KBM-7 (cell line): ENCODE measurements around the gene TBC1D5.
A peak's percentile ranks its signal among the peaks of the same experiment; 100 is the strongest.

Source experiments
- DNase-seq: peaks from one replicate; pipeline ENCODE4 v3.0.0-alpha.2; 2015
- in situ Hi-C: fragments of 300-500 bp; cut with MboI; formaldehyde crosslinking; loops from 2 replicates; pipeline ENCODE4 v1.14.3; 2020; ENCODE audit warnings: low sequenced_read_pairs, low pct_unique_long_range_greater_than_20kb, mixed read lengths

Gene TBC1D5

DNA sequence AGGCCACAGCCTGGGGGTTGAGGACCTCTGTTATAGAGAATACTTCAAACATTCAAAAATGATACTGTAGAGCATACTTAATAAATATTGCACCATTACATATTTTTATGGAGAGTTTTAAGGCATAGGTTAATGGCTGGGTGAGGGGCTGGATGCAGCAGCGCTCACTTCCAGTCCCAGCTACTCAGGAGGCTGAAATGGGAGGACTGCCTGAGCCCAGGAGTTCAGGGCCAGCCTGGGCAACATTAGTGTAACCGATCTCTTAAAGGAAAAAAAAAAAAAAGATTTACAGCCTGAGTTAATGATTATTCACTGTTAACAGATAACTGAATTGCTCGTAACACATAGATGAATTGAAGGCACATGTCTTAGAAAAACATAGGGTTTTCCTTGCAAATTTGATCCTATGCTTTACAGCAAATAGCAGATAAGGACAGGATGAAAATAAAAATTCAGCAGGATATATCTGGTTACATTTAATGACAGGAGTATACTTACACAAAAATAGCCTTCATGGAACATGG is 282.9 kb downstream of the TBC1D5 start:
- no peak for DNase-seq
- in situ Hi-C loops, result no loop called here

GRCh38 chr3:17456650-17457049 is 285.8 kb downstream of the TBC1D5 start:
- in situ Hi-C loops, result no loop called here

DNA sequence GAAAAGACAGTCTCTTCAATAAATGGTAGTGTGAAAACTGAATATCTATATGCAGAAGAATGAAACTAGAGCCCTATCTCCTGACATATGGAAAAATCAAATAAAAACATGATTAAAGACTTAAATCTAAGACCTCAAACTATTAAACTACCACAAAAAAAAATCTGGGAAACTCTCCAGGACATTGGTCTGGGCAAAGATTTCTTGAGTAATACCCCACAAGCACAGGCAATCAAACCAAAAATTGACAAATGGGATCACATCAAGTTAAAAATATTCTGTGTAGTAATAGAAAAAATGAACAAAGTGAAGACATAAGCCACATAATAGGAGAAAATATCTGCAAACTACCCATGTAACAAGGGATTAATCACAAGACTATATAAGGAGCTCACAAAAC is 286.4 kb downstream of the TBC1D5 start:
- in situ Hi-C loops, result no loop called here
- DNase-seq, result no peak

More at GRCh38 chr3:17456650-17457049, 285.8 kb downstream of the TBC1D5 start:
- DNase-seq, result no peak

DNA sequence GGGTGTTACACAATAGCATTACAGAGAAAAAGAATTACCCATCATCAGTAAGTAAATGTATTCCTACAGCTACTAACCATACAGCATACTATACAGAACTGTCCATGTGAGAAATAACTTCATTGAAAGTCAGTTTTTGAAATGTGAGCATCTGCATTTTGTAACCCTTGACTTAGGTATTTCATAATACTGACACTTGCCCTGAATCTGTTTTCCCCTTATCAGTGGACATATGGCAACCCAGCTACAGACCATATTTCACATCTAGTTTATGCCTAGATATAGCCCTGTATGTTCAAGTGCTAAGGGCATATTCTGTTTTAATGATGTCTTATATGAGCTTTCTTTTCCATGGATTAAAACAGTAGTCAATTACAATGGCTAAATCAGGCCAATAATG is 297.6 kb downstream of the TBC1D5 start:
- in situ Hi-C loops, result no loop called here
- DNase-seq, result no peak

GRCh38 chr3:17443142-17443541 is 299.3 kb downstream of the TBC1D5 start:
- no peak for DNase-seq
- in situ Hi-C loops, result no loop called here

DNA sequence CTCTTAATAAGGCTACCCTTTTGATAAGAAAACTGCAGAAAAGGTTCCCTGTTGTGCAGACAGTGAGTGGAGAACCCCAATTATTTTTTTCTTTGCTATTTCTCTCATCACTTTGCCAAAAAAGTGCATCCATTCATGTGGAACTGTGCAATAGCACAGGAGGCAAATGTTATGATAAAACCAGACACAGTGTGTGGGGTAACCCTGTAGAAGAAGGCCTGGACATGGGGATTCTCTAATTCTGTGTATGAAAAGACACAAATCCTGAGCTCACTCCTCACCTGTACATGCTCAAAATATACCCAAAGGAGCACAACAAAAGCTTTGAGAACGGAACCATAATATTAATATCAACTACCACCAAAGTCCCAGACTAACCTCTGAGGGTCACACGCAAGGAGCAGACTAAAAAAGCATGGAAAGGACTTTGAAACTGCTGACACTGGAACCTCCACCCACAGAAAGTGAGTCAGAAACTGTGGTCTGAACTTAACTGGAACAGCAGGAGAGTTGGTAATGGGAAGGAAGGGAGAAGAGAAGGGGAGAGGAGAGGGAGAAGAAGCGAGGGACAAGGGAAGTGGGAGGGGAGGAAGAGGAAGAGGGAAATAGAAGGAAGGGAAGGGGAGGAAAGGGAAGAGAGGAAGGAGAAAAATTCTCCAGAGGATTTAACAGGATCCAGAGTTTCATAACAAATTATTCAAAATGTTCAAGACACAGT is 299.9 kb downstream of the TBC1D5 start:
- in situ Hi-C loops, result no loop called here
- no peak for DNase-seq

DNA sequence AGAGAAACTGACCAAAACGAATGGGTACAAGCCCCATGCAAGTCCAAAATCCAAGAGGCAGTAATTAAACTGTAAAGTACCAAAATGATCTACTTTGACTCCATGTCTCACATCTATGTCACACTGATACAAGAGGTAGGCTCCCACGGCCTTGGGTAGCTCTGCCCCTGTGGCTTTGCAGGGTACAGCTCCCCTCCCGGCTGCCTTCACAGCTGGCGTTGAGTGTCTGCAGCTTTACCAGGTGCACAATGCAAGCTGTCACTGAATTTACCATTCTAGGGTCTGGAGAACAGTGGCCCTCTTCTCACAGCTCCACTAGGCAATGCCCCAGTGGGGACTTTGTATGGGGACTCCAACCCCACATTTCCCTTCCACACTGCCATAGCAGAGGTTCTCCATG is 308.6 kb downstream of the TBC1D5 start:
- in situ Hi-C loops, result no loop called here
- no peak for DNase-seq

GRCh38 chr3:17432236-17432635 is 310.2 kb downstream of the TBC1D5 start:
- in situ Hi-C loops, result no loop called here
- no peak for DNase-seq

DNA sequence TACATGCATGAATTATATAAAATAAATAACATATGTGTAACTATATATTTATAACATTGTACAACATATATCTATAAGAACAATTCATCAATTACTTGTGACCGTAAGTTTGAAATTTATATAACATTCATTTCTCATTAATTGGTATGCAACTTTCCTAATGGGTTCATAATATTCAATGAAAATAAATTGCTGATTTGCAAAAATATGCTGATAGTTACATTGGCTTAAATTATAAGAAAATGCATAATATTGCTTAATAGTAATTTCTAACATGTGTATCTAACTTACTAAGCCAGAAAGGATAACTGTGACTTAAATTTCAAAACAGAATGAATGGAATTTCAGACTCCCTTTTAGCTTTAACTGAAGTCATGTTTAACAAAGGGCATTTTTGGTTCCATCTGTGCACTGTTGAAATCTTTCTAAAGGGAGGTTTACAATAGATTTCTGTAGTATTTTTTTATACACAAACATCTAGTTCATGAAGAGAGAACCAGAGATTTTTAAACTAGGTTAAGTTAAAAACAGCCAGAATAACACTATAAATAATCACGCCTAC is 310.9 kb downstream of the TBC1D5 start:
- no peak for DNase-seq
- in situ Hi-C loops, result no loop called here

- in situ Hi-C loops, result no loop called here
- DNase-seq, result peak; percentile 50
Observed at GRCh38 chr3:17431004-17431403, 311.4 kb downstream of the TBC1D5 start.

DNA sequence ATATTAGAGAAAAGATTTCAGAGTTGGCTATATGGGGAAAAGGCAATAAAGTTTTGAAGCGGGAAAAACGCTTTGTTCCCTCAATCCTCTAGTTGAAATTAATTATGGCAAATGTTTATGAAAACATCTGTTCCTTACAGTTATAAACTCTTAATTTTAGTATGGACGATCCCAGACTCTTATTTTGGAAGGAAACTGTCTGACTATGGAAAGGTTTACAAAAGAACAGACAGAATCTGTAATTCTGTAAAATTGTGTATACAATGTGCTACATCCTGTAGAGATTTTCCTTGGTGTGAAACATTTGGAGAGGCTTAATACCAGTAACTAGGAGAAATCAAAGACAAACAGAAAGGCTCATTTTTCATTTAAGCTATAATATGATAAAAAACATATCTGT is 311.8 kb downstream of the TBC1D5 start:
- in situ Hi-C loops, result no loop called here

DNA sequence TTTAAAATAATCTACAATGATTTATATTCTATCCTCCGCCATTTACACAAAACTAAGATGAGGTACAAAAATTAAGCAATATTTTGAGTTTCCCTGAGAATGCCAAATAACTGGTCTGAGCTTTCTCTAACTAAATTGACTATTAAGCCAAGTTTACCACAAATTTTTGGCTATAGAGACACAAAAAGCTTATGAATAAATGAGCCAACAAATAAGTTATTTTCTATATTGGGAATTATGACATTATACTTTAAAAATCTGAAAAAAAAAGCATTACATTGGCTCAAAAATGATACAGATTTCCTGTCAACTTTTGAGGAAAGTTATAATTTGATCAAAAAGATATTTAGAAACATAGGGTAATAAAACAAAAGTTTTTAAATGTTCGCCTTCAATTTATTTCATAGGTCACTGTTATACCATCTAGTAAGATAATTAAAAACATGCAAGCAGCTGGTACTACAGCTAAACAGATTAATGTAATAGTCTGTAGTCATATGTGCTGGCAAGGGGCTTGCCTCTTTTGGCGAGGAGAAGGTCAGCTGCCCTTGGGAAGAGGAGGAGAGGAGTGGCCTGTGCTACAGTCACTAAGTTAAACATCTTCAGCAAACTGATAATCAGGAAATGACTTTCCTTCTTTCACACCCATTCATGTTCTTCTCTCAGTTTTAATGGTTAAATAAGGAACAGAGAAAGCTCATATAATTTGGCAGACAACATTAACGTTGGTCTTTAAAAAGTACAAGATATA is 318.5 kb downstream of the TBC1D5 start:
- in situ Hi-C loops, result no loop called here
- no peak for DNase-seq

More for the DNA sequence above, 311.8 kb downstream of the TBC1D5 start:
- no peak for DNase-seq

DNA sequence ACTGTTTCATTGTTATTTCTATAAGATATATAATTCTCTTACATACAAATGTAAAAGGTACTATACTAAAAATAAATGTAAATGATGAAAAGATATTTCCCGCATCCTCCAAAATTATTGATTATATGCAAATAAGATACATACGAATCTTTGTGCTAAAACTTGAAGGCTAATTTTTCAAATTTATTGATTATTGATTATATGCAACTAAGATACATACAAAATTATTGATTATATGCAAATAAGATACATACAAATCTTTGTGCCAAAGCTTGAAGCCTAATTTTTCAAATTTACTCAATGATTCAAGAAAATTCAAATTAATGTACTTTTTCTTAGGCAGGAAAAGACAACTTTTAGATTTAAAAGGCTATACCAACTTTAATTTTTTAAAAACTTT is 319.8 kb downstream of the TBC1D5 start:
- in situ Hi-C loops, result no loop called here
- DNase-seq, result no peak

DNA sequence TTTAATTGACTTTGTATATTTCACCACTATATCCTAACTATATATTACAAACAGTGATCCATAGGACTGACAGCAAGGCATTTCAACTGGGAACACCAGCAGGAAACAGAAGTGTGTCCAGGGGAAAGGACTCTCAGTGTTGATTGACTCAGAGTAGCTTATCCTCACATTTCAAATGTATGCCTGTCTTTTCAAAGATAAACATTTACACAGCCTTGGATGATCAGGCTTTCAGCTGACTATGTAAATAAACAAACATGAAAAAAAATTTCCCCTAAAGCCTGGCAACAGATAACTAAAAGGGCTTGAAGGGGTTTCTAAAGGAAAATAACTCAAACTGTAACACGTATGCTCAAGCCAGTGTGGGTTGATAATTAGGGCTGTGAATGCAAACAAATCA is 321.8 kb downstream of the TBC1D5 start:
- DNase-seq, result no peak
- in situ Hi-C loops, result no loop called here

- in situ Hi-C loops, result no loop called here
Observed at GRCh38 chr3:17412950-17413530, 329.4 kb downstream of the TBC1D5 start.

DNA sequence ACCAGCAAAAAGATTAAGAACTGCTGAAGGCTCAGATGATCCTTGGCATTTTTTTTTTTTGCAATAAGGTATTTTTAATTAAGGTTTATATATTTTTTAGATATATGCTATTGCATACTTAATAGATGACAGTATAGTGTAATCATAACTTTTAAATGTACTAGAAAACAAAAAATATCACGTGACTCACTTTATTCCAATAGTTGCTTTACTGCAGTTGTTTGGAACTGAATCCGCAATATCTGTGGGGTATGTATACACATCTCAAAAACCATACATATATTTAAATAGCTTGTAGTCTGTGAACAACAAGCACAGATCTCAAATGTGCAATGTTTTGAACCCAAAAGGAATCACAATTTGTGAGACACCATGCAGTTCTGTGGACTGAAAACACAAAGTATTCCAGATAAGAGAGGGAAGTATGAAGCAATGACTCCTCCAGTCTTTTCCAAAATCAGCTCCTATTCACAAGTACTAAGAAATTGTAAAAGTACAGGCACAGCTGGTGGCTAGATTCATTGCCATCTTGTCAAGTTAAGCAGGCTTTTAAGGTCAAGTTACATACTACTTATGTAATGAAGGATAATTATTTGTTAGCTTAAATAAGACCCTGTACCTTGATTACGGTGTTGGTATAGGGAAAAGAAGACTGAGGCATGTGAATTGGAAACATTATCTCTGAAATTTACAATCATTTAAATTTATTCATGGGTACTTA is 331.1 kb downstream of the TBC1D5 start:
- no peak for DNase-seq
- in situ Hi-C loops, result no loop called here

More at GRCh38 chr3:17412950-17413530, 329.4 kb downstream of the TBC1D5 start:
- peak; percentile 71 for DNase-seq

DNA sequence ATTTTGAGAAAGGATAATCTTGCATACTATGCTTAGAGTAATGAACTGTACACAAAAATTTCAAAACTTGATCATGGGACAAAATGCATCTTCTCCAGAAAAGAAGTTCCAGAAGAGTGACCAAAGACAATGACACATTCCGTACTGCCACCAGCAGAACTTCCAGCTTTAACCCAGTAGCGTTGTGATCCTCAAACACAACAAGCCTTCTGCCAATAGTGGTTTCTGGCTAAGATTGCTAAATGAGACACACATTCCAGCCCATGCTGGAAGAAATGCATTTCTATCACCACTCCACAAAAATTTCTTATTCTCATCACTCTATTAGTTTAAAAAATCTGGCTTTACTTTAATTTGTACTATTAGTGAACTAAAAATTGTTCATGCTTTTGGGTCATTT is 334.9 kb downstream of the TBC1D5 start:
- in situ Hi-C loops, result no loop called here
- DNase-seq, result no peak

DNA sequence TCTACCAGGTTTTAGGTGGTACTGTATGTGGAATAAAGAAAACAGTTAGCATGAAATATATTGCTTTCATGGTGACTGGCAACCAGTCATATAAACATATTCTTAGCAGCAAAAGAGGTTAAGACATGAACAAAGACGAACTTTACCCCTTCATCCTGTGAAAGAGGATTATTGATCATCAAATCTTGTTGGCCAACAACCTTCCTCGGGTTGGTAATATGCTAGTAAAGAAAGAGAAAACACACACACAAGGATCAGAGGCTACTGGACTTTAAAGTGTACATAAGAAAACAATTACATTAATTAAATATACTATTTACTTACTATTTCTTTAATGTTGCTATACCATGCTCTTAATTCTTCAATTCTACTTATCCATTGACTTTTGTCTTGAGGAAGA is 337.9 kb downstream of the TBC1D5 start:
- in situ Hi-C loops, result no loop called here
- DNase-seq, result no peak

DNA sequence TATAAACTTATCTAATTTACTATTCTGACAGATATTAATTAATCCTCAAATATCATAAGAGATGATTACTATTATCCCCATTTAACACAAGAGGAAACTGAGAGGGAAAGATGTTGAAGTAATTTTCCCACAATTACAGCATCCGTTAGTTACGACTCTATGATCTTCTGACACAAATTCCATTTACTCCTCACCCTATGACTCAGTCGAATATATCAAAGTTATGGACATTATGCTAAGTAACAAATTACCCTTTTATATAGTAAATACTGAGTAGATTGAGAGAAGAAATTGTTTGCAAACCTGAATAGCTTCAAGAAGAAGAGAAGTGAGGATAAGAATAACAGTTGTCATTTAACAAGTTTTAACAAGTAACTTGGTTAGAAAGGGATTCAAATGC is 340.0 kb downstream of the TBC1D5 start:
- no peak for DNase-seq
- in situ Hi-C loops, result no loop called here
